Neuronal stem cell (in vitro differentiated cells): ENCODE data around the gene OGFOD3.
"Not testable (repeated sequence)": the region's sequence is repeated elsewhere in the genome, so short reads cannot be mapped to it uniquely, and the experiment has no call there.

ENCODE experiments used
- DNase-seq: peaks from one replicate; pipeline ENCODE4 v3.0.0-alpha.2; 2013; ENCODE audit warnings: low spot score
- H2AFZ ChIP-seq: one replicate; pipeline ENCODE4 v1.6.1; 2013; ENCODE audit warnings: mild to moderate bottlenecking, low read length, inconsistent platforms
- H2AK5ac ChIP-seq: 2 replicates; pipeline ENCODE4 v1.6.1; 2013; ENCODE audit warnings: low read depth, mild to moderate bottlenecking, inconsistent platforms, low read length, moderate library complexity, mixed read lengths
- H2BK120ac ChIP-seq: 2 replicates; pipeline ENCODE4 v1.6.1; 2013; ENCODE audit warnings: low read depth, mild to moderate bottlenecking, inconsistent platforms, low read length, moderate library complexity, mixed read lengths
- H2BK12ac ChIP-seq: one replicate; pipeline ENCODE4 v1.6.1; 2013; ENCODE audit warnings: low read length, inconsistent platforms
- H2BK15ac ChIP-seq: 2 replicates; pipeline ENCODE4 v1.6.1; 2013; ENCODE audit warnings: mild to moderate bottlenecking, low read length, inconsistent platforms, mixed read lengths
- H2BK5ac ChIP-seq: one replicate; pipeline ENCODE4 v1.6.1; 2013; ENCODE audit warnings: inconsistent platforms, mild to moderate bottlenecking, low read length, moderate library complexity
- H3K14ac ChIP-seq: one replicate; pipeline ENCODE4 v1.6.1; 2013; ENCODE audit warnings: low read length, inconsistent platforms
- H3K18ac ChIP-seq: 2 replicates; pipeline ENCODE4 v1.6.1; 2013; ENCODE audit warnings: low read length, inconsistent platforms
- H3K23ac ChIP-seq: 2 replicates; pipeline ENCODE4 v1.6.1; 2013; ENCODE audit warnings: low read depth, mild to moderate bottlenecking, mixed read lengths, low read length, inconsistent platforms; ENCODE audit not compliant: poor library complexity
- H3K27ac ChIP-seq: replicated peaks from 3 replicates; pipeline ENCODE4 v1.5.1; 2013; ENCODE audit warnings: low read length, inconsistent platforms
- H3K27me3 ChIP-seq, 3 experiments: 2 replicates each; pipeline ENCODE4 v1.6.1; 2013; ENCODE audit warnings: low read length in 3 of 3, mild to moderate bottlenecking in 2 of 3, inconsistent platforms in 1 of 3, low read depth in 1 of 3, mixed read lengths in 1 of 3, moderate library complexity in 1 of 3; ENCODE audit not compliant: control insufficient read depth in 3 of 3, insufficient read depth in 3 of 3
- H3K36me3 ChIP-seq, 2 donors: replicated peaks in 1 of 2; 2 replicates each; pipeline ENCODE4 v1.6.1; 2013; ENCODE audit warnings: low read length in 2 of 2; ENCODE audit not compliant: control insufficient read depth in 2 of 2, insufficient read depth in 2 of 2
- H3K4ac ChIP-seq: 2 replicates; pipeline ENCODE4 v1.6.1; 2013; ENCODE audit warnings: inconsistent platforms, mild to moderate bottlenecking, low read length, moderate library complexity
- H3K4me1 ChIP-seq, 2 donors: 1 replicate in 1 of 2; 2 replicates in 1 of 2; pipeline ENCODE4 v1.6.1; 2013; ENCODE audit warnings: low read length in 2 of 2, low read depth in 1 of 2; ENCODE audit not compliant: control insufficient read depth in 2 of 2, insufficient read depth in 1 of 2
- H3K4me2 ChIP-seq: one replicate; pipeline ENCODE4 v1.6.1; 2013; ENCODE audit warnings: mild to moderate bottlenecking, low read length, inconsistent platforms; ENCODE audit not compliant: insufficient read depth, poor library complexity, severe bottlenecking
- H3K4me3 ChIP-seq, 2 donors: 2 replicates each; pipeline ENCODE4 v1.5.1; 2013; ENCODE audit warnings: low read length in 2 of 2, mild to moderate bottlenecking in 2 of 2, inconsistent platforms in 1 of 2, moderate library complexity in 1 of 2
- H3K79me1 ChIP-seq: one replicate; pipeline ENCODE4 v1.6.1; 2013; ENCODE audit warnings: low read depth, mild to moderate bottlenecking, inconsistent platforms, low read length, moderate library complexity
- H3K9ac ChIP-seq: one replicate; pipeline ENCODE4 v1.6.1; 2013; ENCODE audit warnings: mild to moderate bottlenecking, low read depth, low read length, inconsistent platforms; ENCODE audit not compliant: poor library complexity
- H3K9me3 ChIP-seq, 2 donors: replicated peaks in 1 of 2; 2 replicates each; pipeline versions ENCODE3 to v1.6.1; 2013; ENCODE audit warnings: low read length in 2 of 2, mild to moderate bottlenecking in 2 of 2, inconsistent platforms in 1 of 2, low read depth in 1 of 2, mixed read lengths in 1 of 2, moderate library complexity in 1 of 2; ENCODE audit not compliant: control insufficient read depth in 2 of 2, insufficient read depth in 1 of 2
- H4K8ac ChIP-seq: one replicate; pipeline ENCODE4 v1.6.1; 2013; ENCODE audit warnings: low read depth, mild to moderate bottlenecking, inconsistent platforms, low read length, moderate library complexity
- H4K91ac ChIP-seq: one replicate; pipeline ENCODE4 v1.6.1; 2013; ENCODE audit warnings: low read length, low read depth, mild to moderate bottlenecking, inconsistent platforms; ENCODE audit not compliant: poor library complexity
- WGBS, 2 donors: extraction: QIAGEN DNeasy Blood & Tissue Kit; methylation state at CpG; one replicate each; pipeline ENCODE4 v1.1.7; 2013; ENCODE audit warnings: missing lambda C conversion rate in 2 of 2, mixed read lengths in 1 of 2; ENCODE audit not compliant: insufficient read length in 2 of 2, insufficient replicate concordance in 1 of 2; ENCODE audit errors: extremely low coverage in 2 of 2; 5-methylcytosine and 5-hydroxymethylcytosine counted together

OGFOD3 gene

GRCh38 chr17:82412081-82412480 lies 6.3 kb downstream of the OGFOD3 start:
- not testable (repeated sequence) for H3K4me3 ChIP-seq, H2BK12ac ChIP-seq, H2BK5ac ChIP-seq, H2AK5ac ChIP-seq, H4K91ac ChIP-seq, H2AFZ ChIP-seq, H3K4me2 ChIP-seq, H3K4me1 ChIP-seq, DNase-seq, H3K4ac ChIP-seq, H3K27me3 ChIP-seq, H3K14ac ChIP-seq, H3K9me3 ChIP-seq, H2BK120ac ChIP-seq, H3K18ac ChIP-seq, H3K23ac ChIP-seq, H4K8ac ChIP-seq, H3K27ac ChIP-seq, H2BK15ac ChIP-seq, H3K79me1 ChIP-seq, H3K9ac ChIP-seq
- peaks cover 3 to 17% of the 10 kb centered on the region in 2 donors for H3K36me3 ChIP-seq
- WGBS, 2 donors = no CpG with 5 or more reads among the region's 16 CpGs

- H4K91ac ChIP-seq = no peak overlapping the region
- H2BK120ac ChIP-seq = no peak overlapping the region
- no peak overlapping the region for H3K14ac ChIP-seq
- WGBS, 2 donors = no CpG with 5 or more reads among the region's 24 CpGs
- H4K8ac ChIP-seq = no peak overlapping the region
- H3K4me1 ChIP-seq = no peaks in the 10 kb centered on the region
- H3K18ac ChIP-seq = no peak overlapping the region
- DNase-seq = no peak
- no peak overlapping the region for H3K4ac ChIP-seq
- peak overlapping the region; percentile 10 for H3K23ac ChIP-seq
- peaks cover 0 to 2% (median 0%) of the 10 kb centered on the region in 3 experiments for H3K27me3 ChIP-seq
- peaks cover 7% of the 10 kb centered on the region for H3K79me1 ChIP-seq
- H2BK12ac ChIP-seq = no peak overlapping the region
- H3K4me3 ChIP-seq = peak overlapping the region in 1 of 2 donors; percentile 57
- no peak overlapping the region for H2AFZ ChIP-seq
- H3K9me3 ChIP-seq = no peaks in the 10 kb centered on the region
- H3K9ac ChIP-seq = no peak overlapping the region
- H2BK5ac ChIP-seq = no peak overlapping the region
- H2AK5ac ChIP-seq = no peak overlapping the region
- peaks cover 3 to 17% of the 10 kb centered on the region in 2 donors for H3K36me3 ChIP-seq
- no peak overlapping the region for H3K27ac ChIP-seq
- H3K4me2 ChIP-seq = no peak overlapping the region
- no peak overlapping the region for H2BK15ac ChIP-seq
These were observed 6.9 kb downstream of the OGFOD3 start for GRCh38 chr17:82411396-82412053.

GRCh38 chr17:82410014-82410716 lies 8.2 kb downstream of the OGFOD3 start:
- no peak overlapping the region for H2AFZ ChIP-seq
- H3K27ac ChIP-seq = no peak overlapping the region
- no peak overlapping the region for H2BK5ac ChIP-seq
- no peak overlapping the region for H2BK120ac ChIP-seq
- H3K14ac ChIP-seq = no peak overlapping the region
- peaks cover 7 to 23% of the 10 kb centered on the region in 2 donors for H3K36me3 ChIP-seq
- H3K9me3 ChIP-seq = no peaks in the 10 kb centered on the region
- no peak overlapping the region for H3K4me2 ChIP-seq
- no peak overlapping the region for H2AK5ac ChIP-seq
- H3K9ac ChIP-seq = no peak overlapping the region
- peaks cover 7% of the 10 kb centered on the region for H3K79me1 ChIP-seq
- H3K18ac ChIP-seq = no peak overlapping the region
- no peak overlapping the region for H4K8ac ChIP-seq
- peaks cover 0 to 2% (median 0%) of the 10 kb centered on the region in 3 experiments for H3K27me3 ChIP-seq
- no peaks in the 10 kb centered on the region for H3K4me1 ChIP-seq
- H4K91ac ChIP-seq = no peak overlapping the region
- no peak overlapping the region for H3K23ac ChIP-seq
- H3K4me3 ChIP-seq = no peak overlapping the region
- H2BK12ac ChIP-seq = no peak overlapping the region
- no peak for DNase-seq
- H3K4ac ChIP-seq = no peak overlapping the region
- WGBS, 2 donors = no CpG with 5 or more reads among the region's 14 CpGs
- H2BK15ac ChIP-seq = no peak overlapping the region

GRCh38 chr17:82408938-82409318 lies 9.5 kb downstream of the OGFOD3 start:
- no CpG with 5 or more reads among the region's 21 CpGs for WGBS, 2 donors

More at GRCh38 chr17:82408938-82409318, 9.5 kb downstream of the OGFOD3 start:
- Histone ChIP-seq H3K9me3 (no peaks in the 10 kb centered on the region), H3K36me3 (peaks cover 12 to 28% of the 10 kb centered on the region in 2 donors), H3K27ac (no peak overlapping the region), H2BK120ac (no peak overlapping the region), H3K9ac (peak overlapping the region; percentile 44), H3K18ac (no peak overlapping the region), H3K4me2 (no peak overlapping the region), H3K14ac (no peak overlapping the region), H2AK5ac (no peak overlapping the region), H3K27me3 (peaks cover 0 to under 1% (median 0%) of the 10 kb centered on the region in 3 experiments), H3K23ac (peak overlapping the region; percentile 80), H3K79me1 (peaks cover 9% of the 10 kb centered on the region), H2BK15ac (no peak overlapping the region), H3K4me1 (no peaks in the 10 kb centered on the region), H4K91ac (no peak overlapping the region), H3K4ac (peak overlapping the region; percentile 27), H2AFZ (no peak overlapping the region), H2BK5ac (peak overlapping the region; percentile 87), H2BK12ac (no peak overlapping the region), H3K4me3 (no peak overlapping the region), H4K8ac (peak overlapping the region; percentile 17)
- no peak for DNase-seq
